Measurements from ENCODE around the gene LDLRAD4. TPM values are rescaled to one million over a fixed set of nuclear protein-coding genes. Genes with fewer than 3 reads are reported as not detected.

Gene LDLRAD4
- total and polyA plus RNA-seq, 8 donors: 14.1 to 26.6 (median 18.8) TPM

DNA sequence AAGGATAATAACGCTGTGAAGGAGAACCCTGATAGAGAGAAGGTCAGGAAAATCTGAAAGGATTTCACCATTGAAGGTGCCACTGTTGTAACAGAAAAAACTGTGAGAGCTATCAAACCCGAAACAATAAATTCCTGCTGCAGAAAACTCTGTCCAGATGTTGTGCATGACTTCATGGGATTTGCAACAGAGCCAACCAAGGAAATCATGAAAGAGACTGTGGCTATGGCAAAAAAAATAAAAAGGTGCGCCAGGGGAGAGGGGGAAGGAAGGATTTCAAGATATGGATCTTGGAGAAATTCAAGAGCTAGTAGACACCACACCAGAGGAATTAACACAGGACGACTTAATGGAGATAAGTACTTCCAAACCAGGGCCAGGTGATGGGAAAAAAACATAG lies 88.0 kb downstream of the LDLRAD4 start:
- Histone ChIP-seq H3K4me1 (no peaks in the 10 kb centered on the region), H3K27me3 (no peaks in the 10 kb centered on the region), H3K9me3 (no peaks in the 10 kb centered on the region), H3K36me3 (no peaks in the 10 kb centered on the region), H3K4me3 (no peak overlapping the region), H3K27ac (no peak overlapping the region)
- no peak for DNase-seq
- no peak for ATAC-seq
- TF ChIP-seq, protein P1, sequence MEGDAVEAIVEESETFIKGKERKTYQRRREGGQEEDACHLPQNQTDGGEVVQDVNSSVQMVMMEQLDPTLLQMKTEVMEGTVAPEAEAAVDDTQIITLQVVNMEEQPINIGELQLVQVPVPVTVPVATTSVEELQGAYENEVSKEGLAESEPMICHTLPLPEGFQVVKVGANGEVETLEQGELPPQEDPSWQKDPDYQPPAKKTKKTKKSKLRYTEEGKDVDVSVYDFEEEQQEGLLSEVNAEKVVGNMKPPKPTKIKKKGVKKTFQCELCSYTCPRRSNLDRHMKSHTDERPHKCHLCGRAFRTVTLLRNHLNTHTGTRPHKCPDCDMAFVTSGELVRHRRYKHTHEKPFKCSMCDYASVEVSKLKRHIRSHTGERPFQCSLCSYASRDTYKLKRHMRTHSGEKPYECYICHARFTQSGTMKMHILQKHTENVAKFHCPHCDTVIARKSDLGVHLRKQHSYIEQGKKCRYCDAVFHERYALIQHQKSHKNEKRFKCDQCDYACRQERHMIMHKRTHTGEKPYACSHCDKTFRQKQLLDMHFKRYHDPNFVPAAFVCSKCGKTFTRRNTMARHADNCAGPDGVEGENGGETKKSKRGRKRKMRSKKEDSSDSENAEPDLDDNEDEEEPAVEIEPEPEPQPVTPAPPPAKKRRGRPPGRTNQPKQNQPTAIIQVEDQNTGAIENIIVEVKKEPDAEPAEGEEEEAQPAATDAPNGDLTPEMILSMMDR (IDR thresholded peaks at IDR 0.05): no peak
- intact Hi-C loops (cut with DNase I): no loop called here

- Histone ChIP-seq H3K4me3 (no peak overlapping the region), H3K27me3 (no peaks in the 10 kb centered on the region), H3K4me1 (no peaks in the 10 kb centered on the region), H3K27ac (no peak overlapping the region), H3K36me3 (no peaks in the 10 kb centered on the region), H3K9me3 (no peaks in the 10 kb centered on the region)
- no peak for DNase-seq
- no peak for ATAC-seq
- TF ChIP-seq, protein P1 (IDR thresholded peaks at IDR 0.05): no peak
- intact Hi-C loops (cut with DNase I): no loop called here
These were observed 89.8 kb downstream of the LDLRAD4 start for GRCh38 chr18:13308369-13308768.

DNA sequence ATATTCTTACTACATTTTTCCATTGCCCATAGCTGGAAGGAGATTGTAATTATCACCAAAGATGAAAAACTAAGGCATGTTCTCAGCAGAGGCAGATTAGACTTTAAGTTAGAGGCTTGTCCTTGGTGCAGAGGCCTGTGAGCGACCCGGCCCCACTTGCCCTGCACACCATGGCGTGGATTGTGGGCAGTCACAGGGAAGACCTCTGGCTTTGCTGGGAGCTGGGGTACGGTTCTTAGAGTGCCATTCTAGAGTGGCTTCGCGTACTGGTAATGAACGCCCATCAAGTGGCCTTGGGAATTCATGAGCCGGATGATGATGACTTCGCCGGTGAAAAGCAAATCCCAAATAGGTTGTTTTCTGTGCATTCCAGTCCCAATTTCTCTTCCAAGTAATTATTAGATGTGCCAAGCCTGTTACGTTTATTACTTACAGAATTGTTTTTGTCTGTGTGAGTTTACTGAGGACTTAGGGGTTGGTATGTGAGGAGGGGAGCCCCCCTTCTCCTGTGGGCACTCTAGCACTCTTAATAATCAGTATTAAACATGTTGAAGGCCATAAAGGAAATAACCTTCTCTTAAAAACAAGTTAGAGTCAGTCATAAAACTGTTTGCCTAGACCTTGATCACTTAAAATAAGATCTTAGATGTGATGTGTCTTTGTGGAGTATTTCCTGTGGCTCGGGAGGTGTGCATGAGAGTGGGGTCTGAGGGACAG lies 90.6 kb downstream of the LDLRAD4 start:
- TF ChIP-seq, protein P1 (IDR thresholded peaks at IDR 0.05): no peak
- Histone ChIP-seq H3K27me3 (no peaks in the 10 kb centered on the region), H3K4me3 (no peak overlapping the region), H3K36me3 (no peaks in the 10 kb centered on the region), H3K27ac (no peak overlapping the region), H3K4me1 (no peaks in the 10 kb centered on the region), H3K9me3 (no peaks in the 10 kb centered on the region)
- DNase-seq: no peak
- intact Hi-C loops (cut with DNase I): no loop called here
- no peak for ATAC-seq

- intact Hi-C loops (cut with DNase I): no loop called here
- TF ChIP-seq, protein P1 (IDR thresholded peaks at IDR 0.05): no peak
These were observed 91.4 kb downstream of the LDLRAD4 start for GRCh38 chr18:13309748-13310670.

DNA sequence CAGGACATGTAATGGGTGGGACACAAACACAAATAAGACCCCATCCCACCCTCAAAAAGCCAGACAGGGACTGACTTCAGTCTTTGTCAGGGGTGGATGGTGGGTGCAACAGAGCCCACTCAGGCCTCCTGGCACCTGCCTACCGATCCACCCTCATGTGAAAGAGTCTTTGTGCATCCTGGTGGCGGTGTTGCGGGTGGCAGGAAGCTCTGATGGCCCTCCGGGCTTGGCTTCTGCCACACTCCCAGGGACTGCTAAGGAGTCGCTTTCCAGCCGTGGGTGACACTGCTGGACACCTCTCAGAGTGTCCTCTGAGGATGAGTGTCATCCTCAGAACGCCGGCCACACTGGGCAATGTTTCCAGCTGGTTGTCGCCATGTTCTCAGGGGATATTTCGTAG lies 92.6 kb downstream of the LDLRAD4 start:
- Histone ChIP-seq H3K36me3 (no peaks in the 10 kb centered on the region), H3K4me1 (no peaks in the 10 kb centered on the region), H3K27me3 (no peaks in the 10 kb centered on the region), H3K27ac (no peak overlapping the region), H3K9me3 (peaks cover 0 to 16% of the 10 kb centered on the region in 2 donors), H3K4me3 (no peak overlapping the region)
- TF ChIP-seq, protein P1 (IDR thresholded peaks at IDR 0.05): no peak
- DNase-seq (no peak), ATAC-seq (no peak)
- intact Hi-C loops (cut with DNase I): no loop called here

More at GRCh38 chr18:13309748-13310670, 91.4 kb downstream of the LDLRAD4 start:
- H3K4me3 ChIP-seq: no peak overlapping the region
- no peaks in the 10 kb centered on the region for H3K27me3 ChIP-seq
- H3K27ac ChIP-seq: no peak overlapping the region
- no peaks in the 10 kb centered on the region for H3K4me1 ChIP-seq
- DNase-seq (no peak), ATAC-seq (no peak)
- no peaks in the 10 kb centered on the region for H3K36me3 ChIP-seq
- peaks cover 0 to 4% of the 10 kb centered on the region in 2 donors for H3K9me3 ChIP-seq
